H1 (cell line): ENCODE data around the gene SHCBP1L. TPM values are rescaled to one million over a fixed set of nuclear protein-coding genes. Genes with fewer than 3 reads are reported as not detected.

ENCODE experiments used
- CTCF ChIA-PET: fragments of 300-600 bp; sonication (Branson Sonifier 250); formaldehyde crosslinking; loops from one replicate; lab custom pipeline; 2021; ENCODE audit not compliant: partially characterized antibody; lab: Charles Lee
- POLR2A ChIA-PET: fragments of 300-600 bp; sonication (Branson Sonifier 250); formaldehyde crosslinking; loops from one replicate; lab custom pipeline; 2021; ENCODE audit warnings: inconsistent platforms; ENCODE audit not compliant: partially characterized antibody; lab: Charles Lee
- DNase-seq, 2 experiments: peaks; one replicate each; pipeline versions ENCODE4 v3.0.0 to v3.0.0-alpha.2; 2010 to 2022; ENCODE audit warnings: low spot score in 2 of 2, low read depth in 1 of 2, mixed read lengths in 1 of 2
- FAIRE-seq: peaks from 2 replicates; lab custom pipeline; 2011; peaks lifted over from hg19 to GRCh38; lab: Jason Lieb, UNC
- H2AFZ ChIP-seq: 2 replicates; pipeline ENCODE4 v1.8.1; 2012; ENCODE audit warnings: low read length, inconsistent platforms
- H2AK5ac ChIP-seq: 2 replicates; pipeline ENCODE4 v1.6.1; 2013; ENCODE audit warnings: low read depth, low read length
- H2BK120ac ChIP-seq: replicated peaks from 2 replicates; pipeline ENCODE3; 2013; ENCODE audit warnings: low read depth, low read length, inconsistent platforms
- H2BK12ac ChIP-seq: 2 replicates; pipeline ENCODE4 v1.6.1; 2013; ENCODE audit warnings: low read depth, low read length
- H2BK15ac ChIP-seq: 2 replicates; pipeline ENCODE4 v1.6.1; 2013; ENCODE audit warnings: low read length
- H2BK20ac ChIP-seq: 2 replicates; pipeline ENCODE4 v1.6.1; 2013; ENCODE audit warnings: low read length
- H2BK5ac ChIP-seq: 2 replicates; pipeline ENCODE4 v1.6.1; 2013; ENCODE audit warnings: low read depth, low read length
- H3K14ac ChIP-seq: 2 replicates; pipeline ENCODE4 v1.6.1; 2013; ENCODE audit warnings: inconsistent platforms; ENCODE audit not compliant: insufficient read length
- H3K18ac ChIP-seq: 2 replicates; pipeline ENCODE4 v1.6.1; 2013; ENCODE audit warnings: low read length; ENCODE audit errors: extremely low read depth
- H3K23ac ChIP-seq: 2 replicates; pipeline ENCODE4 v1.6.1; 2013; ENCODE audit warnings: inconsistent platforms; ENCODE audit not compliant: insufficient read length
- H3K23me2 ChIP-seq: 2 replicates; pipeline ENCODE4 v1.6.1; 2013; ENCODE audit warnings: low read depth, low read length
- H3K27ac ChIP-seq: 2 replicates; pipeline ENCODE4 v1.6.1; 2011; ENCODE audit warnings: low read depth, low read length, inconsistent platforms
- H3K27me3 ChIP-seq, 4 experiments: replicated peaks in 1 of 4; 1 replicate in 1 of 4; 2 replicates in 3 of 4; pipeline versions ENCODE4 v1.6.1 to v1.8.1; 2011 to 2013; ENCODE audit warnings: low read length in 3 of 4, mild to moderate bottlenecking in 3 of 4, inconsistent platforms in 2 of 4, mixed read lengths in 2 of 4, moderate library complexity in 1 of 4; ENCODE audit not compliant: control insufficient read depth in 3 of 4, insufficient read depth in 3 of 4; ENCODE audit errors: extremely low read depth in 1 of 4
- H3K36me3 ChIP-seq, 4 experiments: 2 replicates each; pipeline versions ENCODE4 v1.6.1 to v1.8.1; 2011 to 2013; ENCODE audit warnings: mild to moderate bottlenecking in 4 of 4, low read length in 3 of 4, moderate library complexity in 2 of 4, control low read depth in 1 of 4, inconsistent platforms in 1 of 4; ENCODE audit not compliant: insufficient read depth in 4 of 4, control insufficient read depth in 2 of 4
- H3K4ac ChIP-seq: replicated peaks from 2 replicates; pipeline ENCODE3; 2013; ENCODE audit warnings: low read length, low read depth, mixed read lengths, inconsistent platforms; ENCODE audit not compliant: insufficient read length
- H3K4me1 ChIP-seq, 4 experiments: replicated peaks in 1 of 4; 1 replicate in 1 of 4; 2 replicates in 3 of 4; pipeline versions ENCODE4 v1.6.1 to v1.8.1; 2011 to 2013; ENCODE audit warnings: low read length in 3 of 4, inconsistent platforms in 2 of 4, mixed read lengths in 1 of 4; ENCODE audit not compliant: insufficient read depth in 4 of 4, control insufficient read depth in 3 of 4
- H3K4me2 ChIP-seq, 2 experiments: 2 replicates each; pipeline versions ENCODE4 v1.6.1 to v1.8.1; 2011 to 2013; ENCODE audit warnings: low read depth in 2 of 2, low read length in 2 of 2, control low read depth in 1 of 2, inconsistent platforms in 1 of 2, mild to moderate bottlenecking in 1 of 2; ENCODE audit not compliant: insufficient read depth in 1 of 2
- H3K4me3 ChIP-seq, 4 experiments: fragments of 200-600, 300-600 bp in 1 of 4; sonication (generic), shearing (Covaris generic), sonication (Bioruptor Twin) in 1 of 4; 2 replicates each; pipeline versions ENCODE4 v1.5.1 to v1.8.1; 2011 to 2016; ENCODE audit warnings: low read length in 4 of 4, low read depth in 3 of 4, control low read depth in 2 of 4, inconsistent platforms in 2 of 4, mild to moderate bottlenecking in 2 of 4, mixed read lengths in 1 of 4, moderate library complexity in 1 of 4; ENCODE audit not compliant: insufficient read depth in 2 of 4; ENCODE audit errors: extremely low read depth in 1 of 4
- H3K56ac ChIP-seq: replicated peaks from 2 replicates; pipeline ENCODE3; 2013; ENCODE audit warnings: low read depth, mild to moderate bottlenecking, mixed read lengths, low read length, inconsistent platforms; ENCODE audit not compliant: insufficient read length
- H3K79me1 ChIP-seq: 2 replicates; pipeline ENCODE4 v1.6.1; 2013; ENCODE audit warnings: low read depth, low read length, control low read depth
- H3K79me2 ChIP-seq, 2 experiments: 2 replicates each; pipeline versions ENCODE4 v1.6.1 to v1.8.1; 2012 to 2013; ENCODE audit warnings: low read length in 2 of 2, mild to moderate bottlenecking in 2 of 2, inconsistent platforms in 1 of 2; ENCODE audit not compliant: insufficient read depth in 2 of 2, control insufficient read depth in 1 of 2
- H3K9ac ChIP-seq, 4 experiments: replicated peaks in 1 of 4; 1 replicate in 1 of 4; 2 replicates in 3 of 4; pipeline versions ENCODE4 v1.6.1 to v1.8.1; 2011 to 2013; ENCODE audit warnings: low read depth in 3 of 4, low read length in 3 of 4, control low read depth in 2 of 4, mild to moderate bottlenecking in 2 of 4, moderate library complexity in 2 of 4, inconsistent platforms in 1 of 4; ENCODE audit errors: extremely low read depth in 1 of 4
- H3K9me3 ChIP-seq, 2 experiments: 2 replicates each; pipeline versions ENCODE4 v1.6.1 to v1.8.1; 2012 to 2013; ENCODE audit warnings: mild to moderate bottlenecking in 2 of 2, moderate library complexity in 2 of 2, control low read depth in 1 of 2, inconsistent platforms in 1 of 2, low read depth in 1 of 2, low read length in 1 of 2, mixed read lengths in 1 of 2; ENCODE audit not compliant: insufficient read depth in 2 of 2
- H4K20me1 ChIP-seq, 2 experiments: replicated peaks in 1 of 2; 2 replicates each; pipeline versions ENCODE3 to v1.8.1; 2011 to 2013; ENCODE audit warnings: inconsistent platforms in 2 of 2, low read length in 2 of 2, mild to moderate bottlenecking in 1 of 2; ENCODE audit not compliant: insufficient read depth in 2 of 2, control insufficient read depth in 1 of 2
- H4K5ac ChIP-seq: 2 replicates; pipeline ENCODE4 v1.6.1; 2013; ENCODE audit warnings: low read length, low read depth, mixed read lengths, inconsistent platforms; ENCODE audit not compliant: insufficient read length
- H4K8ac ChIP-seq: 2 replicates; pipeline ENCODE4 v1.8.0; 2013; ENCODE audit warnings: mild to moderate bottlenecking, moderate library complexity, low read length, inconsistent platforms; ENCODE audit not compliant: insufficient read depth; ENCODE audit errors: extremely low read depth
- H4K91ac ChIP-seq: replicated peaks from 2 replicates; pipeline ENCODE3; 2013; ENCODE audit warnings: low read length, mixed read lengths, inconsistent platforms; ENCODE audit not compliant: insufficient read length
- GABPA ChIP-seq: IDR thresholded peaks from 2 replicates; pipeline ENCODE4 v1.6.1; 2011; ENCODE audit warnings: mild to moderate bottlenecking, low read length, moderate library complexity, borderline replicate concordance; ENCODE audit not compliant: insufficient read depth
- KDM1A ChIP-seq: fragments of 200-600, 300-600 bp; sonication (generic); IDR thresholded peaks from 2 replicates; pipeline ENCODE4 v1.7.1; 2016; ENCODE audit warnings: mild to moderate bottlenecking, low read length, borderline replicate concordance
- SIX5 ChIP-seq: IDR thresholded peaks from 2 replicates; pipeline ENCODE4 v1.6.1; 2011; ENCODE audit warnings: mild to moderate bottlenecking, low read depth, low read length
- SRF ChIP-seq: IDR thresholded peaks from 2 replicates; pipeline ENCODE4 v1.6.1; 2011; ENCODE audit warnings: mild to moderate bottlenecking, low read depth, low read length, moderate library complexity
- TBP ChIP-seq: IDR thresholded peaks from 2 replicates; pipeline ENCODE4 v1.6.1; 2011; ENCODE audit warnings: low read depth, low read length, improper control_type of control experiment
- WGBS, 2 experiments: shearing (Covaris generic) in 1 of 2; methylation state at CpG; one replicate each; pipeline versions ENCODE4 v1.1.6 to v1.1.7; 2013 to 2015; ENCODE audit warnings: low lambda C conversion rate in 2 of 2, mixed read lengths in 2 of 2, inconsistent platforms in 1 of 2, low coverage in 1 of 2, missing lambda C conversion rate in 1 of 2; ENCODE audit not compliant: insufficient replicate concordance in 2 of 2, insufficient coverage in 1 of 2, insufficient read length in 1 of 2; ENCODE audit errors: extremely low coverage in 1 of 2, missing lambda C conversion rate in 1 of 2; 5-methylcytosine and 5-hydroxymethylcytosine counted together
- polyA plus RNA-seq, 7 experiments: library from polyadenylated mRNA; depleted of rRNA in 3 of 7; stranded (reverse) in 5 of 7; unstranded in 2 of 7; fragments of >200 nt in 5 of 7; fragments of 200-250 nt in 2 of 7; gene quantifications; 1 replicate in 5 of 7; 2 replicates in 1 of 7; 4 replicates in 1 of 7; pipeline versions ENCODE4 v1.2.1 to v1.2.3, GENCODE V29; 2011 to 2013; ENCODE audit warnings: missing spikeins in 2 of 7, mixed read lengths in 2 of 7
- total RNA-seq: library from RNA; stranded (reverse); fragmentation: NEBNext Ultra II Directional; extraction: Animal tissue kit (Norgen Biotek cat#: 25700); gene quantifications from 2 replicates; pipeline ENCODE4 v1.2.1, GENCODE V29; 2021

Gene SHCBP1L
- total and polyA plus RNA-seq, 2 of the 8 experiments (the other 6 are each of a cell fraction or from before 2014, with no cell fraction given), result not detected

DNA sequence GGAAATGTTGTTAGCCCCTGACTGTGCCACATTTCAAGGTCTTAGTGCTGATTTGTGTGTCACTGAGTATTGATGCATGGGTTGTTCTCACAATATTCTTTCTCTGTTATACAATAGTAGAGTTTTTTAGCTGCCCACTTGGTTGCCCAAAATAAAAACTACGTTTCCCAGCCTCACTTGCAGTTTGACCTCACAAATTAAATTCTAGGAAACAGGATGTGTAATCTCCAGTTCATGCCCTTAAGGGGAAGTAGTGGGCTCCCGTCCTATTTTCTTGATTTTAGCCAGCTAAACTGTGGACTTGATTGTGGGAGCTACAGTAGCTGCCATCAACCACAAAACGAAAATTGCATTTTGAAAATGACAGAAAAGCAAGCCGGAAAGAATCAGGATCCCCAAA lies 42.9 kb upstream of the SHCBP1L start:
- no peaks in the 10 kb centered on the region for H3K36me3 ChIP-seq
- H3K27me3 ChIP-seq, result 0 out of 7 replicates have a peak, but pooled peaks cover 0 to 3% (median 0%) of the 10 kb centered on the region in 4 experiments
- no peak overlapping the region for H4K5ac ChIP-seq
- no peaks in the 10 kb centered on the region for H4K20me1 ChIP-seq
- H2AK5ac ChIP-seq, result no peak overlapping the region
- H3K27ac ChIP-seq, result no peak overlapping the region
- no peak overlapping the region for H4K91ac ChIP-seq
- no peak overlapping the region for H4K8ac ChIP-seq
- no peak overlapping the region for H2BK20ac ChIP-seq
- H3K4ac ChIP-seq, result no peak overlapping the region
- H2AFZ ChIP-seq, result no peak overlapping the region
- peak; percentile 66 for TF ChIP-seq SRF
- TF ChIP-seq GABPA, result no peak
- peak; percentile 36 for TF ChIP-seq SIX5
- TF ChIP-seq KDM1A, result no peak
- TF ChIP-seq TBP, result no peak
- H2BK15ac ChIP-seq, result no peak overlapping the region
- POLR2A ChIA-PET, result no interaction called here
- no peak for FAIRE-seq
- H3K56ac ChIP-seq, result no peak overlapping the region
- no peaks in the 10 kb centered on the region for H3K9me3 ChIP-seq
- no peak for DNase-seq
- CTCF ChIA-PET, result interaction anchor here (0.5 to 2.0 kb wide), 3 partner anchors 22 to 239 kb away, joined by 3 to 4 read pairs (median 3); no protein-coding TSS in a partner anchor
- no peak overlapping the region for H3K4me3 ChIP-seq
- no peak overlapping the region for H3K9ac ChIP-seq
- no peak overlapping the region for H3K14ac ChIP-seq
- H3K4me2 ChIP-seq, result no peak overlapping the region
- no peaks in the 10 kb centered on the region for H3K23me2 ChIP-seq
- H2BK120ac ChIP-seq, result no peak overlapping the region
- H3K4me1 ChIP-seq, result no peaks in the 10 kb centered on the region
- H3K79me2 ChIP-seq, result no peaks in the 10 kb centered on the region
- no peaks in the 10 kb centered on the region for H3K79me1 ChIP-seq
- no peak overlapping the region for H3K23ac ChIP-seq
- H3K18ac ChIP-seq, result no peak overlapping the region
- no peak overlapping the region for H2BK5ac ChIP-seq
- H2BK12ac ChIP-seq, result no peak overlapping the region
- WGBS, 2 experiments, result 81% methylated on average over 4 of the region's 4 CpGs; no CpG with 5 or more reads in 1 of the 2 experiments
